RCC 7860 (cell line): ENCODE data around the gene MAP3K2.
A peak's percentile ranks its signal among the peaks of the same experiment; 100 is the strongest.
"Not testable (repeated sequence)": the region's sequence is repeated elsewhere in the genome, so short reads cannot be mapped to it uniquely, and the experiment has no call there.

Experiments used
- DNase-seq: peaks from one replicate; pipeline ENCODE4 v3.0.0-alpha.2; 2015; ENCODE audit warnings: low spot score
- FAIRE-seq: peaks from 2 replicates; lab custom pipeline; 2012; peaks lifted over from hg19 to GRCh38; lab: Jason Lieb, UNC

MAP3K2 gene

DNA sequence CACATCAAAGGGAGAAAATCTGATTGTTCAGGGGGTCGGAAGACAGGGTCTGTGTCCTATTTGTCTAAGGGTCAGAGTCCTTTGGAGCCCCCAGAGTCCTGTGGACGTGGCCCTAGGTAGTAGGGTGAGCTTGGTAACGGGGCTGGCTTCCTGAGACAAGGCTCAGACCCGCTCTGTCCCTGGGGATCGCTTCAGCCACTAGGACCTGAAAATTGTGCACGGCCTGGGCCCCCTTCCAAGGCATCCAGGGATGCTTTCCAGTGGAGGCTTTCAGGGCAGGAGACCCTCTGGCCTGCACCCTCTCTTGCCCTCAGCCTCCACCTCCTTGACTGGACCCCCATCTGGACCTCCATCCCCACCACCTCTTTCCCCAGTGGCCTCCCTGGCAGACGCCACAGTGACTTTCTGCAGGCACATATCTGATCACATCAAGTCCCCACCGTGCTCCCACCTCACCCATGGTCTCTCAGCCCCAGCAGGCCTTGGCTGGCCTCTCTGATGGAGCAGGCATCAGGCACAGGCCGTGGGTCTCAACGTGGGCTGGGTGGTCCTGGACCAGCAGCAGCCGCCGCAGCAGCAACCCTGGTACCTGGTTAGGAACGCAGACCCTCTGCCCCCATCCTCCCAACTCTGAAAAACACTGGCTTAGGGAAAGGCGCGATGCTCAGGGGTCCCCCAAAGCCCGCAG, 34.2 kb upstream of the MAP3K2 start:
- no peak for DNase-seq
- no peak for FAIRE-seq

DNA sequence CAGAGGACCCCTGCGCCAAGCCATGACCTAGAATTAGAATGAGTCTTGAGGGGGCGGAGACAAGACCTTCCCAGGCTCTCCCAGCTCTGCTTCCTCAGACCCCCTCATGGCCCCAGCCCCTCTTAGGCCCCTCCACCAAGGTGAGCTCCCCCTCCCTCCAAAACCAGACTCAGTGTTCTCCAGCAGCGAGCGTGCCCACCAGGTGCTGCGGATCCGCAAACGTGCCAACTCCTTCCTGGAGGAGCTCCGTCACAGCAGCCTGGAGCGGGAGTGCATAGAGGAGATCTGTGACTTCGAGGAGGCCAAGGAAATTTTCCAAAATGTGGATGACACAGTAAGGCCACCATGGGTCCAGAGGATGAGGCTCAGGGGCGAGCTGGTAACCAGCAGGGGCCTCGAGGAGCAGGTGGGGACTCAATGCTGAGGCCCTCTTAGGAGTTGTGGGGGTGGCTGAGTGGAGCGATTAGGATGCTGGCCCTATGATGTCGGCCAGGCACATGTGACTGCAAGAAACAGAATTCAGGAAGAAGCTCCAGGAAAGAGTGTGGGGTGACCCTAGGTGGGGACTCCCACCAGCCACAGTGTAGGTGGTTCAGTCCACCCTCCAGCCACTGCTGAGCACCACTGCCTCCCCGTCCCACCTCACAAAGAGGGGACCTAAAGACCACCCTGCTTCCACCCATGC, 33.5 kb upstream of the MAP3K2 start:
- DNase-seq (no peak), FAIRE-seq (no peak)

GRCh38 chr2:127420039-127420864, 32.5 kb upstream of the MAP3K2 start:
- DNase-seq, result no peak
- no peak for FAIRE-seq

DNA sequence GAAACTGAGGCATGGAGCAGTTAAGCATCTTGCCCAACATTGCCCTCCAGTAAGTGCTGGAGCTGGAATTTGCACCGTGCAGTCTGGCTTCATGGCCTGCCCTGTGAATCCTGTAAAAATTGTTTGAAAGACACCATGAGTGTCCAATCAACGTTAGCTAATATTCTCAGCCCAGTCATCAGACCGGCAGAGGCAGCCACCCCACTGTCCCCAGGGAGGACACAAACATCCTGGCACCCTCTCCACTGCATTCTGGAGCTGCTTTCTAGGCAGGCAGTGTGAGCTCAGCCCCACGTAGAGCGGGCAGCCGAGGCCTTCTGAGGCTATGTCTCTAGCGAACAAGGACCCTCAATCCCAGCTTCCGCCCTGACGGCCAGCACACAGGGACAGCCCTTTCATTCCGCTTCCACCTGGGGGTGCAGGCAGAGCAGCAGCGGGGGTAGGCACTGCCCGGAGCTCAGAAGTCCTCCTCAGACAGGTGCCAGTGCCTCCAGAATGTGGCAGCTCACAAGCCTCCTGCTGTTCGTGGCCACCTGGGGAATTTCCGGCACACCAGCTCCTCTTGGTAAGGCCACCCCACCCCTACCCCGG, 31.8 kb upstream of the MAP3K2 start:
- DNase-seq (no peak), FAIRE-seq (no peak)

GRCh38 chr2:127419112-127419430, 31.3 kb upstream of the MAP3K2 start:
- no peak for DNase-seq
- no peak for FAIRE-seq

DNA sequence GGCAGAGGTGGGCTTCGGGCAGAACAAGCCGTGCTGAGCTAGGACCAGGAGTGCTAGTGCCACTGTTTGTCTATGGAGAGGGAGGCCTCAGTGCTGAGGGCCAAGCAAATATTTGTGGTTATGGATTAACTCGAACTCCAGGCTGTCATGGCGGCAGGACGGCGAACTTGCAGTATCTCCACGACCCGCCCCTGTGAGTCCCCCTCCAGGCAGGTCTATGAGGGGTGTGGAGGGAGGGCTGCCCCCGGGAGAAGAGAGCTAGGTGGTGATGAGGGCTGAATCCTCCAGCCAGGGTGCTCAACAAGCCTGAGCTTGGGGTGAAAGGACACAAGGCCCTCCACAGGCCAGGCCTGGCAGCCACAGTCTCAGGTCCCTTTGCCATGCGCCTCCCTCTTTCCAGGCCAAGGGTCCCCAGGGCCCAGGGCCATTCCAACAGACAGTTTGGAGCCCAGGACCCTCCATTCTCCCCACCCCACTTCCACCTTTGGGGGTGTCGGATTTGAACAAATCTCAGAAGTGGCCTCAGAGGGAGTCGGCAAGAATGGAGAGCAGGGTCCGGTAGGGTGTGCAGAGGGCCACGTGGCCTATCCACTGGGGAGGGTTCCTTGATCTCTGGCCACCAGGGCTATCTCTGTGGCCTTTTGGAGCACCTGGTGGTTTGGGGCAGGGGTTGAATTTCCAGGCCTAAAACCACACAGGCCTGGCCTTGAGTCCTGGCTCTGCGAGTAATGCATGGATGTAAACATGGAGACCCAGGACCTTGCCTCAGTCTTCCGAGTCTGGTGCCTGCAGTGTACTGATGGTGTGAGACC, 30.7 kb upstream of the MAP3K2 start, which contains the start of gene PROC:
PROC (plus strand) TSS at position 128 of the 812 bp plus-strand sequence. CDS start 1,516 bp downstream, outside the sequence.
- FAIRE-seq, result no peak
- DNase-seq, result no peak

- no peak for DNase-seq
- FAIRE-seq, result no peak
Measured at GRCh38 chr2:127417406-127417805, 29.6 kb upstream of the MAP3K2 start.

DNA sequence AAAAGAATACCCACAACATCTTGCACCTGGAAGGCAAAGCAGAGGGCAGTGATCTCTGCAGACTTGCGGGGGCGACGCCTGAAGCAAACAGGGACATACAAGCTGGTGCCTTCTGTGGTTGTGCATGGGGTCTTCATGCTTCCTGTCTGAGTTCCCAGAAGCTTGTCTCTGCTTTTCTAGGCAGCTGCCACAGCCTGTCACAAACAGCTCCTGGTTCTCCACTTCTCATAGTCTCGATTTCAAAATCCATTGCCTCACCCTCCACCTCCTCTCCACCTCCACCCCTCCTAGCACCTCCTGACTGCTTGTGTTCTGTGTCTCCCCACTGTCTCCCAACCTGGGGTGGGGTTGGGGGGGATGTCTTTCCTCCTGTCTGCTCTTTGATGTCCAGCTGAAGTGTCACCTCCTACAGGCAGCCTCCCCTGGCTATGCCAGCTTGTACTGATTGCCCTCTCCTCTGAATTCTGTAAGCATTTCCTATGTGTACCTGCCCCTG, 28.8 kb upstream of the MAP3K2 start:
- DNase-seq (no peak), FAIRE-seq (no peak)

- FAIRE-seq, result no peak
- peak; percentile 26 for DNase-seq
Measured at GRCh38 chr2:127415593-127416505, 28.1 kb upstream of the MAP3K2 start.

DNA sequence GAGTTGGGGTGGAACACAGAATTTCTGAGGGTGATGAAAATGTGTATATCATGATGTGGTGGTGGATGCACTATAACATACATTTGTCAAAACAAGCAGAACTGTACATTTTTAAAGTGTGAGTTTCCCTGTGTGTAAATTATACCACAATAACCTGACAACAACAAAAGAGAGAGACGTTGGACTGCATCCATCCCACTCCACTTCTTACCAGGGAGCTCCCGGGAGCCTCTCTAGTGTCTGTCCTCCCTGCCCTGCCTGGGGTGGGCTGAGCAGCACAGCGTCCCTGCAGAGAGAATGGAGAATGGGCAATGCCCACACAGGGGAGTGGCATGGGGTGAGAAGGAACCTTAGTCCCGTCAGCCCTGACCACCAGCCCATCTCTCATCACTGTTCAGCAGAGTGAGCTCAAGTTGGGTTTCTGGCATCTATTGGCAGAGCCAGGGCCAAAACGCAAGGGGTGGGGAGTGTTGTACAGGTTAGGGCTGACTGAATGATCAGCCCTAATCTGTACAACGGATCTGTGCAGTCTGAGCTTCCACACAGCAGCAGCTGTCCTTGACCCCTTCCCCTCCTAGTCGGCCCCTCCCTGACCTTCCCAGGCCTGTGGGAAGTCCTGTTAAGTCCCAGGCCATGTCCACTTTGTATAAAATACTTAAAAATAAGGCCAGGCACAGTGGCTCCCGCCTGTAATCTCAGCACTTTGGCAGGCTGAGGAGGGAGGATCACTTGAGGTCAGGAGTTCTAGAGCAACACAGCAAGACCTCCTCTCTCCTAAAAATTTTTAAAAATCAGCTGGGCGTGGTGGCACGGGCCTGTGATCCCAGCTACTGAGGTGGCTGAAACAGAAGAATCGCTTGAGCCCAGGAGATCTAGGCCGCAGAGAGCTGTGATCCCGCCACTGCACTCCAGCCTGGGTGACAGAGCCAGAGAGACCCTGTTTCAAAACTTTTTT, 27.1 kb upstream of the MAP3K2 start:
- no peak for DNase-seq
- FAIRE-seq, result no peak

DNA sequence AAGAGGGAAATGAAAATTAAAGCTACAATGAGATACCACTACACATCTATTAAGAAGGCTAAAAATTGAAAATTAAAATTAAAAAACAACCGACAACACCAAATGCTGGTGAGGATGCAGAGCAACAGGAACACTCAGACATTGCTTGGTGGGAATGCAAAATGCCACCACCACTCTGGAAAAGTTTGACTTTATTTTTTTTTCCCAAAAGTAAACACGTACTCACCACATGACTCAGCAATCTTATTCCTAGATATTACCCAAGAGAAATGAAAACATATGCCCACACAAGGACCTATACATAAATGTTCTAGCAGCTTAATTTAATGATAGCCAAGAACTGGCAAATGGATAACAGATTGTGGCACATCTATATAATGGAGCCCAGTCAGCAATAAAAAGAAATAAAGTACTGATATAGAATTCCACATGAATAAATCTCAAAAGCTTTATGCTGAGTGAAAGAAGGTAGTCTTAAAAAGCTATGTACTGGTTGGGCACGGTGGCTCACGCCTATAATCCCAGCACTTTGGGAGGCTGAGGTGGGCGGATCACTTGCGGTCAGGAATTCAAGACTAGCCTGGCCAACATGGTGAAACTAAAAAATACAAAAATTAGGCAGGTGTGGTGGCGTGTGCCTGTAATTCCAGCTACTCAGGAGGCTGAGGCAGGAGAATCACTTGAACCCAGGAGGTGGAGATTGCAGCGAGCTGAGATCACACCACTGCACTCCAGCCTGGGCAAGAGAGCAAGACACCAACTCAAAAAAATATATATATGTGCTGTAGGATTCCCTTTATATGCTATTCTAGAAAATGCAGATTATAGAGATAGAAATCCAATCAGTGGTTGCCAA, 26.2 kb upstream of the MAP3K2 start:
- DNase-seq (peak; percentile 47), FAIRE-seq (no peak)

DNA sequence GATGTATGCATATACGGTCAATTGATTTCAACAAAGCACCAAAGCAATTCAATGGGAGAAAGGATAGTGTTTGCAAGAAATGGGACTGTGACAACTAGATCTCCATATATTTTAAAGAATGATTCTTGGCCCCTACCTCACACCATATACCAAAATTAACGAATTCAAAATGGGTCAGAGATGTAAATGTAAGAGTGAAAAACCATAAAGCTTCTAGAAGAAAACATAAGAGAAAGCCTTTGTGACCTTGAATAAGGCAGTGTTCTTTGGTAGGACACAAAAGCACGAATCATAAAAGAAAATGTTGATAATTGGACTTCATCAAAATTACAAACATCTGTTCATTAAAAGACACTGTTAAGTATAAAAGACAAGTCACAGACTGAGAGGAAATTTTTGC, 25.4 kb upstream of the MAP3K2 start:
- FAIRE-seq (no peak), DNase-seq (no peak)

GRCh38 chr2:127411653-127412369, 24.0 kb upstream of the MAP3K2 start:
- FAIRE-seq, result no peak
- no peak for DNase-seq

DNA sequence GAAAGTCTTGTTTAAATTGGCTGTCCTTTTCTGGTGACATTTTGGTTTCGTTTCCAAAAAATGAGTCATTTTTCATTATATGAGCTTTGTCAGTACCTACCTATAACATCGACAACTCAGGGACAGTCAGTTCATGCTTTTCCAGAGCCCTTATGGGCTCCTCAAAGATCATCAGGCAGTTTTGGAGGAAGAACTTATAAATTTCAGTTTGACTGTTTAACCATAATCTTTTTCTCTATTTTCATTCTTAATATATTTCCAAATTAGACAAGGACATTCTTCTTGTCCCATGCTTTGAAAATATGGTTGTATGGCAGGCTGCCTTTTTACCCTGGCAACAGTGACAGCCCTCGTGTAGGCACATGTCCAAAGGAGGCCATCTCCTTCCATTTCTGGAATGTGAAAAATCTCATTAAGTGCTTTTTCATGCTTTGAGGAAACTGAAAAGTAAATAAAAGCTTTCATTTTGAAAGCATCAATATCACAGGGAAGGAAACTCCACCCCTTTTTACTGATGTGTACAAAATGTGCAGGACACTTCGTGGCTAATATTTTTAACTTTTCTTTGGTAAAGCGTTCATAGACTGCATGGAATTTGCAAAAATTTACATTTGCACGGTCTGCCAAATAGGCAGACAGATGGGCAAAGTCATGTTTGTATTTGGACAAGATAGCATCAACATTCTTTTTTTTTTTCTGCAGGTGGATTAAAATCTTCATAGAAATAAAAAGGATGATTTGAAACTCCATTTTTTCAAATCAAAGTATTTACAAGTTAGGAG, 23.3 kb upstream of the MAP3K2 start:
- peak; percentile 62 for FAIRE-seq
- DNase-seq, result peak; percentile 42

- DNase-seq, FAIRE-seq: not testable (repeated sequence)
Measured at GRCh38 chr2:127409716-127410115, 21.9 kb upstream of the MAP3K2 start.

DNA sequence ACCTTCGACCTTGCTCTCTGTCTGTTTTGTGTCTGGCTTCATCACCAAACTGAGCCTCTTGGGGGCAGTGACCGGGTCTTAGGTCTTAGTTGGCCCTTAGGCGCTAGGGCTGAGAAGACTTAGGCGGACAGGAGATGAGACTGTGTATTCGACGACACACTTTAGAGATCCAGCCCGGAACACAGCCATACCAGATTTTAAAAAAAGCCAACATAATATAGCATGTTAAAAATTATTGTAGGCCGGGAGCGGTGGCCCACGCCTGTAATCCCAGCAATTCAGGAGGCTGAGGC, 21.0 kb upstream of the MAP3K2 start:
- FAIRE-seq (no peak), DNase-seq (no peak)
